Hematopoietic multipotent progenitor cell treated with erythropoietin and hydrocortisone succinate and interleukin-3 and kit ligand, for 4 days (in vitro differentiated cells): ENCODE data around the gene RDH5.

Experiments
- DNase-seq: peaks from one replicate; pipeline ENCODE4 v3.0.0-alpha.2; 2015

RDH5 gene

GRCh38 chr12:55729819-55730818, 9.9 kb downstream of the RDH5 start:
- DNase-seq = peak; percentile 90

DNA sequence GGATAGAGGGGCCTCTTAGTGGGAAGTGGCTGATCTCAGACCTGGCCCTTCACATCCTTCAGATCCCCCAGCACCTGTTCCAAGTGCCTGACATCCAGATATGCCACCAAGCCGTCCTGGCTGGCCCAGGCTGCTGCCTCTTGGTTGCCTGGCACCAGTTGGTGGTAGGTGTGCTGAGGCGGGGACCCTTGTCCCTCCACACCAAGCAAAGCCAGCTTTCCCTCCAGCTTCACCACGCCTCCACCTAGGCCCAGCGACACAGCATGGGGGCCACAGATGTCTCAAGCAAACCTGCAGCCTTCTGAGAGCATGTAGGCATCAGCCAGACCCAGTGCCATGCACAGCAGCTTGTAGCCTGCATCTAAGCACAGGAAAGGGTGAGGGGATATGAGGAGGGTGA, 12.1 kb downstream of the RDH5 start:
- no peak for DNase-seq

GRCh38 chr12:55733021-55733555, 12.9 kb downstream of the RDH5 start:
- no peak for DNase-seq

- no peak for DNase-seq
These were observed 13.7 kb downstream of the RDH5 start for GRCh38 chr12:55733858-55734257.

DNA sequence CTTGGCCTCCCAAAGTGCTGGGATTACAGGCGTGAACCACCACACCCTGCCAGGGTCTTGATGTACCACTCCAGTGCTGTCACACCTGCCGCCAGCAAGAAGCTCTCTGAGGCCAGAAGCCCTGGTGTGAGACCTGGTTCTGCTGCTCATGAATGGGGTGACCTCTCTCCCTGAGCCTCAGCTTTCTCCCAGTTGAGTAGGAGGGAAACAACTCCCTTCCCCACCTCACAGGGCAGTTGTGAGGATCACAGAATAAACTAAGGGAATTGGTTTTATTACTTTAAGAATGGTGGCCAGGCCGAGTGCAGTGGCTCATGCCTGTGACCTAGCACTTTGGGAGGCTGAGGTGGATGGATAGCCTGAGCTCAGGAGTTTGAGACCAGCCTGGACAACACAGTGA, 14.4 kb downstream of the RDH5 start:
- no peak for DNase-seq

DNA sequence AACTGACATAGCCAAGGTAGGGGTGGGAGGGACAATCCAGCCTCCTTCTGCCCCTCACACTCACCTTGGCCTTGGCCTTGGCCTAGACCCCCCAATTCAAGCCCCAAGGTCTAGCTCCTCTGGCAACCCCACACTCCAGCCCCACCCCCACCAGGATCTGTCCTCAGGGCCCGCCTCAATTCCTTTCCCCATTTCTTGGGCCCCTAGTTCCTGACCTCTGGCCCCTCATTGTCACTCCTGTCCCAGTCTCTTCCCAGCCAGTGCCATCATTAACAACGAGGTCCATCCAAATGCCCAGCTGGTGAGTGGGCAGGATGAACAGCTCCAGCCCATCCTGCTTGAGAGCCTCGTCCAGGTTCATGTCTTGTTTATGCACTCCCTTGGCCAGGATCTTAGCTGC, 15.9 kb downstream of the RDH5 start:
- no peak for DNase-seq

GRCh38 chr12:55736780-55737580, 16.8 kb downstream of the RDH5 start:
- DNase-seq = peak; percentile 88

DNA sequence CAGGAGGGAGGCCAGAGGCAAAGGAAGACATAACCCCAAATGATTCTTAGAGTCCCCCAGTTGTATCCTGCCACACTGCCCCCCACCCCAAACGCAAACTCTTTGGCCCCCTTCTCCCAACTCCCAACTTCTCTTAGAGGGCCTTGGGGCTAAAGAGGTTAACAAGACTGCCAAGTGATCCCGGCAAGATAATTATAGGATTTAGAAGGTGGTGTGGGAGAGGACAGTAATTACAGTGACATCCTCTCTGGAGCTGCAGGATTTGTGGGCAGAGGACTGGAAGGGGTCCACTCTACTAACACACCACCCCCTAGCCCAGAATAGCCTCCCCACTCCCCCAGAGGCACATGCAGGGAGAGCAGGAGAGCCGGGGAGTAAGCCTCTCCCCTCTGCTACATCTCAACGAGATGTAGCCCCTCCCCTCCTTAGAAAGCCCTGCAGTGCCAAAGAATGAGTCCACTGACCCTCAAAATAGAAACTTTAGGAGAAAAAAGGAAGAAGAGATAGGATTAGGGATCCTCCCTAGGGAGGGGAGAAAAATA, 17.5 kb downstream of the RDH5 start:
- DNase-seq = peak; percentile 56

GRCh38 chr12:55738123-55739024, 18.2 kb downstream of the RDH5 start:
- peak; percentile 97 for DNase-seq

DNA sequence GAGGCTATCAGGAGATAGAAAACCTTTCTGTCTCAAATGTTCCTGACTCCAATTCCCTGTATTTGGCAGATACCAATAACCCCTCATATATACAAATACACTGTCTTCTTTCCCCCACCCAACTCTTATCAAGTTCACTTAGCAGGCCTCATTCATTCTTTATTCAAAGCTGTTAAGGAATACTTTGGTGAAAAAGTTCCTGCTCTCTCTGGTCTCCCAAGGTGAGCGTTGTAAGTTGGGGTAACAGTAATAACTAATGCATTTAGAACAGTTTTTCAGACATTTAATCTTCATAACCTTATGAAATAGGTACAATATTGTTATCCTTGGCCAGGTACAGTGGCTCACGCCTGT, 18.8 kb downstream of the RDH5 start:
- DNase-seq = no peak

GRCh38 chr12:55741931-55742680, 21.9 kb downstream of the RDH5 start:
- no peak for DNase-seq

GRCh38 chr12:55742719-55743405, 22.7 kb downstream of the RDH5 start, which contains the start of gene GDF11:
Gene GDF11 (plus strand): TSS chr12:55743122. CDS start chr12:55743317, 195 bp downstream.
- peak; percentile 93 for DNase-seq

DNA sequence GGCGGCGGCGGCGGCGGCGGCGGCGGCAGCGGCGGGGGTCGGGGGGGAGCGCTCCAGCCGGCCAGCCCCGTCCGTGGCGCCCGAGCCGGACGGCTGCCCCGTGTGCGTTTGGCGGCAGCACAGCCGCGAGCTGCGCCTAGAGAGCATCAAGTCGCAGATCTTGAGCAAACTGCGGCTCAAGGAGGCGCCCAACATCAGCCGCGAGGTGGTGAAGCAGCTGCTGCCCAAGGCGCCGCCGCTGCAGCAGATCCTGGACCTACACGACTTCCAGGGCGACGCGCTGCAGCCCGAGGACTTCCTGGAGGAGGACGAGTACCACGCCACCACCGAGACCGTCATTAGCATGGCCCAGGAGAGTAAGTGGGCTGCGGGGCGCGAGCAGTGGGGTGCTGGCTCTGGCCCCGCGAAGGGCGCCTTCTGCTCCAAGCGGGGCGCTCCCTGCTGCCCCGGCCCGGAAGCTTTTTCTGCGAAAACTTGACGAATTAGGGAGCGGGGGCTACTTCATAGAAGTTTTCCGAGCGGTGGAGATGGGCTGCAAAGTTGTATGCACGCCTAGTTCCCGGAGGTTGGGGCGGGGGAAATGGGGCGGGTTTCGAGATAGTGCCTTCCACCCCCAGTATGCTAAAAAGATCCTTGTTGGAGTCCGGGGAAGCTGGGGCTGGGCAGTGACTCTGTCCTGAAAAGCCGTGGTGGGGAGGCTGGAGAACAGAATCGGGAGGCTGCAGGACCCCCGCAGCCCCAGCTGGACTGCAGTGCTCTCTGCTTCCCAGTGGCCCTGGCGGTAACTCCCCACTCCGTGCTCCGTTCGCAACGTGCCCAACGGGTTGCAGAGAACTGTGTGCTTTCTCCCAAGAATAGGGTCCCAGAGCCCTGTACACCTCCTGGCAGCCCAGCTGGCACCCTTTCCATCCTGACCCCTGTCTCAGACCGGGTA, 23.5 kb downstream of the RDH5 start:
- peak; percentile 87 for DNase-seq

DNA sequence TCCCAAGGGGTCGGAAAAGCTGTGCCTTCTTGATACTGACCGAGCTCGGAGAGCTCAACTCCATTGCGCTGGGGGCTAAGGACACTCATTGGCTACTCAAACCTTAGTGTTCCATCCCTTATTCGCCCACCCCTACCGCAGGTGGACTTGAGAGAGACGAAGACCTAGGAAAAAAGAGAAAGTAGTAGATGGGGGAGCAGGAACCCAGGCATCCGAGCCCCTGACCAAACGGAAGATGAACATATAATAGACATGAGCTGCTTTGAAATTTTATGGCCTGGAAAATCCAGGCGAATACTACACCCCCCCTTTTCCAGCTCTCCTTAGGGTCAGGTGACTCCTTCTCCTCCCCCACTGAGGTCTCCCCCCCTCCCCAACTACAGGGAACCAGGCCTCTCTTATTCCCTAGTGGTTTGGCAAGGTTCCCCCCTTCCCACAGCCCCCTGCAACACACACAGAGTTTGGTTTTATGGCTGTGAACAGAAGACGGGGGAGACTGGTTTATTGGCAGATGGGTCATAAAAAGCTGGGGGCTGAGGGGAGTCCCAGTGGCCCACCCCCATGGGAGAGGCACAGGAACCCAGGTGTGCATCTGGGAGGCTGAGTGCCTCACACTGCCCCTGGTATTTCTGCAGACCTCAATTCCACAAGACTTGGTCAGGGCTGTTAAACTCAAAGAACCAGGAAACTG, 24.3 kb downstream of the RDH5 start:
- DNase-seq = peak; percentile 36

DNA sequence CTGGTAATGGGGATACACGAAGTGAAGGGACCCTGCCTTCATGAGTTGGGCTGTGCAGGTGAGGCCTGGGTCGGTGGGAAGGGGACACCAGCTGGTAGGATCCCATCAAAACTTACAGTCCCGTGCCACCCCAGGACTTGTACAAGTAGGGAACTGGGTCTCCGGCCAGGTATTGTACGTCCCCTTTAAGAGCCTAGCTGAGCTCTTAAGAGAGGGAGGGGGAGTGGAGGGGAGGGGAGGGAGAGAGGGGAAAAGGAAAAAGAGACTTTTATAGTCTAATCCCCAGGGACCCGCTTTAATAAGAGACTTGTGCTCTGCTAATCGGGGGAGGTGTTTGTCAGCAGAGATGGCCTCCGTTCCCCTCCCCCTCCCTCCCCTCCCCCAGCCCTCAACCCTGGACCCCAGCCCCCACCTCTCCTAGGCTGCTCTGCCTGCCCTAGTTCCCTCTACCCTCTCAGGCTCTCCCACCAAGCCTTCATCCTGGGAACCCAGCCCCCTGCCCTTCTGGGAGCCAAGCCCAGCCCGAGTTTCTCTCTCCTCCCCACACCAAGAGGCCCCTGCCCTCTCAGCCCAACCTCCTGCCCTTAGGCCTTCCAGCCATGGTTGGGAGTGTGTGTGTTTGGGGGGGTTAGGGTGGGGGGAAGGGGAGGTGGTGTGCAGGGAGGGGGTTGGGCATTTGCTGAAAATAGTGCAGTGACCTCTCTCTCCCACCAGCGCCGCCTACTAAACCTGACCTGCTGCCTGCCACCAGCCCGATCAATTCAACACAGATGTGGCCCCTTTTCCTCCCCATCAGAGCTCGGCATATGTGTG, 25.4 kb downstream of the RDH5 start:
- peak; percentile 46 for DNase-seq

DNA sequence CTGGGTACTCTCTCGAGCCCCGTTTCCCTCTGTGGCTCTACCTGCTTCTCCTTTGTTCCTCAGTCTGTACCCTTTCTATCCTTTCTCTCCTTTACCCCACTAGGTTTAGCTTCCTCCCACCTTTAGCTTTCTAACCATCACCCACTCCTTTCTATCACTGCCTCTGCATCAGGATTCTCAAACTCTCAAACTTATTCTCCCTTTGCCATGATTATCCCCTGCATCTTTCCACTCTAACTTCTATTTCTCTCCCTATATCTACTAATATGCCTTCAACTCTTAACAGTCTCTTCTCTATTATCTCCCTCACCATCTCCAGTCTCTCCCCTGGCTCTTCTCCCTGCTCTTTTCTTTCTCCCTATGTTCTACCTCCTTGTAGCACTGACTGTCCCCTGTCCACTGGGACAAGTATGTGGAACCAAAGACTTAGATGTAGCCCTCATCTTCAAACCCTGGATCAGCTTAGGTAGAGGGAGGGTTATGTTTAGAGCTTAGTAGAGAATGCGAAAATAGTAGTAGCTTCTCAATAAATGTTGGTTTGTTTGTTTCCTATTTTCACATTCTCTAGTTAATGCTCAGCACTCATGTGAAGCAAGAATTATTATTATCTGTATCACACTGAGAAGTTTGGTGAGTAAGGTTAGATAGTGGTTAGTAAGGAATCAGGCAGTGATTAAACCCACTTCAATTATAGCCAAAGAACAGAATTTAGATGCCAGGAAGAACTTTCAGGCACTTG, 26.1 kb downstream of the RDH5 start:
- DNase-seq = no peak

- DNase-seq = no peak
These were observed 26.7 kb downstream of the RDH5 start for GRCh38 chr12:55746913-55747231.
